Measurements from ENCODE around the gene HSPB6.

- TF ChIP-seq CTCF (IDR thresholded peaks at IDR 0.05) (no peak), POLR2A (IDR thresholded peaks at IDR 0.05) (no peak), POLR2AphosphoS5 (IDR thresholded peaks at IDR 0.05) (no peak)
Observed at GRCh38 chr19:35775046-35775297, 18.1 kb upstream of the HSPB6 start.

All from sigmoid colon (tissue), 4 donors.